Measurements from ENCODE around the gene OMD.

- TF ChIP-seq CTCF (IDR thresholded peaks at IDR 0.05 in 2 of 3, conservative IDR thresholded peaks at IDR 0.05 in 1 of 3; ENCODE audit: borderline replicate concordance in 1 of 3, insufficient read depth in 1 of 3, low read depth in 2 of 3, low read length in 2 of 3) = no peak
- no peak for TF ChIP-seq POLR2A (IDR thresholded peaks at IDR 0.05; ENCODE audit: borderline replicate concordance, extremely low read depth, insufficient read depth, insufficient read length)
- no peak for TF ChIP-seq EZH2phosphoT487 (IDR thresholded peaks at IDR 0.05; ENCODE audit: borderline replicate concordance)
These were observed 9.7 kb downstream of the OMD start for GRCh38 chr9:92414566-92414965.
